ENCODE data around the gene TJP1.

GRCh38 chr15:29700296-29700695 lies 122.0 kb downstream of the TJP1 start:
- TF ChIP-seq RAD21 (IDR thresholded peaks at IDR 0.05 in 1 of 2, conservative IDR thresholded peaks at IDR 0.05 in 1 of 2; ENCODE audit: low read depth in 2 of 2, low read length in 2 of 2) (no peak), ASH2L (IDR thresholded peaks at IDR 0.05; ENCODE audit: low read length) (no peak), TAF1 (IDR thresholded peaks at IDR 0.05; ENCODE audit: low read depth, low read length) (no peak), EZH2 (IDR thresholded peaks at IDR 0.05; ENCODE audit: low read depth, low read length, severe bottlenecking) (no peak), KDM5A (IDR thresholded peaks at IDR 0.05; ENCODE audit: low read length) (no peak), CHD1 (IDR thresholded peaks at IDR 0.05; ENCODE audit: low read depth, low read length) (no peak), USF2 (IDR thresholded peaks at IDR 0.05; ENCODE audit: low read length) (no peak), CTCF (IDR thresholded peaks at IDR 0.05; ENCODE audit: control extremely low read depth in 1 of 3, insufficient read depth in 1 of 3, low read depth in 1 of 3, low read length in 3 of 3) (no peak), MAFK (IDR thresholded peaks at IDR 0.05; ENCODE audit: low read depth, low read length) (no peak)
